ENCODE measurements around the gene CRYZL1.

DNA sequence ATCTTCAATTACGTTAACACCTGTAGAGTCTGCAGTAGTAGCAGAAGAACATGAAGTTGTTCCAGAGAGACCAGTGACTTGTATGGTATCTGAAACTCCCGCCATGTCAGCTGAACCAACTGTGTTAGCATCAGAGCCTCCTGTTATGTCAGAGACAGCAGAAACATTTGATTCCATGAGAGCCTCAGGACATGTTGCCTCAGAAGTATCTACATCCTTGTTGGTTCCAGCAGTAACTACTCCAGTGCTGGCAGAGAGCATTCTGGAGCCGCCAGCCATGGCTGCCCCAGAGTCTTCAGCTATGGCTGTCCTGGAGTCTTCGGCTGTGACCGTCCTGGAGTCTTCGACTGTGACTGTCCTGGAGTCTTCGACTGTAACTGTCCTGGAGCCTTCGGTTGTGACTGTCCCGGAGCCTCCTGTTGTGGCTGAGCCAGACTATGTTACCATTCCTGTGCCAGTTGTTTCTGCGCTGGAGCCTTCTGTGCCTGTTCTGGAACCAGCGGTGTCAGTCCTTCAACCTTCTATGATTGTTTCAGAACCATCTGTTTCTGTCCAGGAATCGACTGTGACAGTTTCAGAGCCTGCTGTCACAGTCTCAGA, 88.4 kb downstream of the CRYZL1 start:
- TF ChIP-seq, protein P1, sequence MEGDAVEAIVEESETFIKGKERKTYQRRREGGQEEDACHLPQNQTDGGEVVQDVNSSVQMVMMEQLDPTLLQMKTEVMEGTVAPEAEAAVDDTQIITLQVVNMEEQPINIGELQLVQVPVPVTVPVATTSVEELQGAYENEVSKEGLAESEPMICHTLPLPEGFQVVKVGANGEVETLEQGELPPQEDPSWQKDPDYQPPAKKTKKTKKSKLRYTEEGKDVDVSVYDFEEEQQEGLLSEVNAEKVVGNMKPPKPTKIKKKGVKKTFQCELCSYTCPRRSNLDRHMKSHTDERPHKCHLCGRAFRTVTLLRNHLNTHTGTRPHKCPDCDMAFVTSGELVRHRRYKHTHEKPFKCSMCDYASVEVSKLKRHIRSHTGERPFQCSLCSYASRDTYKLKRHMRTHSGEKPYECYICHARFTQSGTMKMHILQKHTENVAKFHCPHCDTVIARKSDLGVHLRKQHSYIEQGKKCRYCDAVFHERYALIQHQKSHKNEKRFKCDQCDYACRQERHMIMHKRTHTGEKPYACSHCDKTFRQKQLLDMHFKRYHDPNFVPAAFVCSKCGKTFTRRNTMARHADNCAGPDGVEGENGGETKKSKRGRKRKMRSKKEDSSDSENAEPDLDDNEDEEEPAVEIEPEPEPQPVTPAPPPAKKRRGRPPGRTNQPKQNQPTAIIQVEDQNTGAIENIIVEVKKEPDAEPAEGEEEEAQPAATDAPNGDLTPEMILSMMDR (IDR thresholded peaks at IDR 0.05 in 4 of 5, conservative IDR thresholded peaks at IDR 0.05 in 1 of 5): no peak
- no peak for TF ChIP-seq POLR2A (IDR thresholded peaks at IDR 0.05)
